ENCODE results near the gene ZBTB46.
A peak's percentile ranks its signal among the peaks of the same experiment; 100 is the strongest.

The ZBTB46 gene

DNA sequence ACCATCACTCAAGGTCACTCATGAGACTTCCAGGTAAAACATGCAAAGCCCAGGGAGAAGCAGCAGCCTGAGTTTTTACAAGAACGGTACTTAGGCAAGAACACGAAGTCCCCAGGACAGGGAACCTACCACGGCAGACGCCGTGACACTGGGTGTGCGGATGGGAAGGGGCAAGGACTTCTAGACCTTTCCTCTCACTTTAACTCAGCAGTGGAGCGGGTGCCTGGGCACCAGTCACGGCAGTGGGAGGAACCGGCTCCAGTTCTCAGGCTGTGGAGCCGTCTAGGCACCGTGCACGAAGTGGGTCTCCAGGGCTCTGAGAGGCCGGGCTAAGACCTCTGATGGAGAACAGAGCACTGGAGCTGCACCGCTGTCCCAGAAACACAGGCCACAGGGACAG lies 2.5 kb downstream of the ZBTB46 start:
- H3K4me1 ChIP-seq (ENCODE audit: control insufficient read depth, insufficient read depth, low read length, unreplicated experiment): no peaks in the 10 kb centered on the region
- no peaks in the 10 kb centered on the region for H3K79me2 ChIP-seq (ENCODE audit: control insufficient read depth, insufficient read depth, low read length, unreplicated experiment)
- no peaks in the 10 kb centered on the region for H3K36me3 ChIP-seq (ENCODE audit: insufficient read depth, low read length)
- H2AFZ ChIP-seq (ENCODE audit: low read length, unreplicated experiment): no peak overlapping the region
- no peak overlapping the region for H3K4me3 ChIP-seq (ENCODE audit: low read depth, low read length)
- peaks cover 30% of the 10 kb centered on the region for H3K27me3 ChIP-seq (ENCODE audit: insufficient read depth, low read length)
- H3K27ac ChIP-seq (ENCODE audit: low read depth, low read length): no peak overlapping the region

DNA sequence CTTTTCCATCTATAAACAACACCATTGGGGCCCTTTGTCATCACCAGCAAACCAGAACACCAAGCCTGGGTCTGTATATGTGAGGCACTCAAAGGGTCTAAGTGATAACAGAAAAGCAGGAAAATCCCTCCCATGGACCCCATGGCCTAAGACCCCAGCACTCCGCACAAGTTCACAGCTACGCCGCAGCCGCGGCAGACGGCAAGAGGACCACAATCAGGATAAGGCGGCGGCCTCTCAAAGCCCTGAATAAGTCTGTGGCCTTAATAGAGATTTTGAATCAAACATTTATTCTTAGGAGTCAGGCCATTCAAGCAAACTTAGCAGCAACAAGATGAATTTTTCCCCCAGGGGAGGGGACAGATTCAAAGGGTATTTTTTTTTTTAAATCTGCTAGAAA lies 2.9 kb downstream of the ZBTB46 start:
- Histone ChIP-seq H2AFZ (ENCODE audit: low read length, unreplicated experiment) (no peak overlapping the region), H3K4me3 (ENCODE audit: low read depth, low read length) (no peak overlapping the region), H3K27me3 (ENCODE audit: insufficient read depth, low read length) (peaks cover 30% of the 10 kb centered on the region), H3K36me3 (ENCODE audit: insufficient read depth, low read length) (no peaks in the 10 kb centered on the region), H3K79me2 (ENCODE audit: control insufficient read depth, insufficient read depth, low read length, unreplicated experiment) (no peaks in the 10 kb centered on the region), H3K4me1 (ENCODE audit: control insufficient read depth, insufficient read depth, low read length, unreplicated experiment) (no peaks in the 10 kb centered on the region), H3K27ac (ENCODE audit: low read depth, low read length) (no peak overlapping the region)

DNA sequence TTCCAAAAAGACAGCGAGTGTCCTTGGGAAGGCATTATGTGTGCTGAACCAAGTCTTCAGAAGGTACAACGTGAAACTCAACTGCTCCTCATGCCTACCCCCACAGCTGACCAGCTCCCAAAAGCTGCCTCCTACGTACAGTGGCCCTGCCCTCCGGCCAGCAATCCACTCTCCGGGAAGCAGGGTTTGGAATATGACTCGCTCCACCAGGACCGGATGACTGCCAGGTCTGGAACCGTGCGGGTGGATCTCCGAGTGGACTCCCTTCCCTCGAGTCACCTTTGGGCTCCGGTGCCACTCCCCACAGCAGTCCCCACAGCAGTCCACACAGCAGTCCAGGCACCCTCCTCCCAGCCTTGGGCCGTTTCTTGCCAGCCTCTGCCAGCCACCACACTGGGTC lies 4.3 kb downstream of the ZBTB46 start:
- no peaks in the 10 kb centered on the region for H3K79me2 ChIP-seq (ENCODE audit: control insufficient read depth, insufficient read depth, low read length, unreplicated experiment)
- H3K27me3 ChIP-seq (ENCODE audit: insufficient read depth, low read length): peaks cover 24% of the 10 kb centered on the region
- no peak overlapping the region for H2AFZ ChIP-seq (ENCODE audit: low read length, unreplicated experiment)
- H3K27ac ChIP-seq (ENCODE audit: low read depth, low read length): no peak overlapping the region
- no peaks in the 10 kb centered on the region for H3K36me3 ChIP-seq (ENCODE audit: insufficient read depth, low read length)
- no peak overlapping the region for H3K4me3 ChIP-seq (ENCODE audit: low read depth, low read length)
- no peaks in the 10 kb centered on the region for H3K4me1 ChIP-seq (ENCODE audit: control insufficient read depth, insufficient read depth, low read length, unreplicated experiment)

DNA sequence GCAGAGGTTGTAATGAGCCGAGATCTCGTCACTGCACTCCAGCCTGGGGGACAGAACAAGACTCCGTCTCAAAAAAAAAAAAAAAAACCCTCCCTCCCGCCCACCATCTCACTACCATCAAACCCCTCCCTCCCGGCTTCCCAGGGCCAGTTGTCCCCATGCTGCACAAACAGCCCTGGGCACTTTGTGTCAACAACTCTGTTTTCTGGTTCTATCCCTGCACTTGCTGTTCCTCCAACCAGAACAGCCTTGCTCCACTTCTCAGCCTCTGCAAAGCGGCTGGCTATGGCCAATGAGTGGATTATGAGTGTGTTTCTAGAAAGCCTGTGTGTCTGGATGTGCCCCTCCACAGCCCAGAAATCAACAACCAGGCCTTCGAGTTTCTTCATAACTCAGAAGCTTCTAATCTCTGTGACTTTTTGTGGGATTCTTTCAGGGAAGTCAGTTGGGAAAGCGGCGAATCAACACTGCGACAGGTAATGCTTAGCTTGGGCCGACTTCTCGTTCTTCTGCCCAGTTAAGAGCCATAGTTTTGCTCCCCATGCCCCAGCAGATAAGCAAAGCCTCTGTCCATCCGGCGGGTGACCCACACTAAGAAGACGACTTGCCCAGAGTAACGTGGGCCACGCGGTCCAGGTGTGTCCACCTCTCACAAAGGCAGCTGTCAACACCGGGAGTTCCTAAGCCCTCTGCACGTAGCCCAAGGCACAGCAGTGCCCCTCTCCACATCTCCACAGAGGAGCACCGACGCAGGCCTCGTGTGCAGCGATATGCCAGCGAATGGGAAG lies 5.5 kb downstream of the ZBTB46 start:
- no peaks in the 10 kb centered on the region for H3K4me1 ChIP-seq (ENCODE audit: control insufficient read depth, insufficient read depth, low read length, unreplicated experiment)
- no peaks in the 10 kb centered on the region for H3K79me2 ChIP-seq (ENCODE audit: control insufficient read depth, insufficient read depth, low read length, unreplicated experiment)
- H3K4me3 ChIP-seq (ENCODE audit: low read depth, low read length): no peak overlapping the region
- H3K36me3 ChIP-seq (ENCODE audit: insufficient read depth, low read length): no peaks in the 10 kb centered on the region
- H2AFZ ChIP-seq (ENCODE audit: low read length, unreplicated experiment): no peak overlapping the region
- H3K27ac ChIP-seq (ENCODE audit: low read depth, low read length): no peak overlapping the region
- peaks cover 19% of the 10 kb centered on the region for H3K27me3 ChIP-seq (ENCODE audit: insufficient read depth, low read length)

DNA sequence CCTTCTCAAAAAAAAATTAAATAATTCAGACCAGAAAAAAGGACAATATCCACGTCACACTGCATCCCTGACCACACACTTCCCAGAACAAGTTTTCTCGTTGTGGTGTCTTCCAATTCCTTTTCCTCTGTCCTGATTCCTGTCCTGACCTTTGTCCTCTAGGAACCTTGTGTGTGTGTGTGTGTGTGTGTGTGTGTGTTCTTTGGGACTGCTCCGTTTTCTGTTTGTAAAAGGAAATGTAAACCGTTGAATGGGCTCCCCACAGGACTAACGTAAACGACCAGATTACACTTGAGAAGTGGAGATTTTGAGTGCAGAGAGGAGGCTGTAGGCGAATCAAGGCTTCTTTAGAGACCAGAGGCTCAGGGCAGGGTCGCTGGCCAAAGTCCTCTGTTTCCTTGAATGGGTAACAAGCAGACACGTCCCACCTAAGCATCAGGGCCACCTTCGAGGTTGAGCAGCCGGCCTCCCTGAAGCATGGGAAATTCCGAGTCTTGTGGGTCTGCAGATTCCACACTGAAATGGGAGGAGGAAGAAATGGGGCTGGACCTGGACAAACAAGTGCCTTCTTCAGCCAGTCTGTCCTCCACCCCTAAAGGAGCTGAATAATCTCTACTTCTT lies 7.3 kb downstream of the ZBTB46 start:
- H3K36me3 ChIP-seq (ENCODE audit: insufficient read depth, low read length): no peaks in the 10 kb centered on the region
- H3K4me3 ChIP-seq (ENCODE audit: low read depth, low read length): no peak overlapping the region
- H3K27ac ChIP-seq (ENCODE audit: low read depth, low read length): no peak overlapping the region
- H3K79me2 ChIP-seq (ENCODE audit: control insufficient read depth, insufficient read depth, low read length, unreplicated experiment): no peaks in the 10 kb centered on the region
- H2AFZ ChIP-seq (ENCODE audit: low read length, unreplicated experiment): no peak overlapping the region
- 0 out of 2 replicates have a peak, but pooled peaks cover 2% of the 10 kb centered on the region for H3K27me3 ChIP-seq (ENCODE audit: insufficient read depth, low read length)
- H3K4me1 ChIP-seq (ENCODE audit: control insufficient read depth, insufficient read depth, low read length, unreplicated experiment): no peaks in the 10 kb centered on the region

DNA sequence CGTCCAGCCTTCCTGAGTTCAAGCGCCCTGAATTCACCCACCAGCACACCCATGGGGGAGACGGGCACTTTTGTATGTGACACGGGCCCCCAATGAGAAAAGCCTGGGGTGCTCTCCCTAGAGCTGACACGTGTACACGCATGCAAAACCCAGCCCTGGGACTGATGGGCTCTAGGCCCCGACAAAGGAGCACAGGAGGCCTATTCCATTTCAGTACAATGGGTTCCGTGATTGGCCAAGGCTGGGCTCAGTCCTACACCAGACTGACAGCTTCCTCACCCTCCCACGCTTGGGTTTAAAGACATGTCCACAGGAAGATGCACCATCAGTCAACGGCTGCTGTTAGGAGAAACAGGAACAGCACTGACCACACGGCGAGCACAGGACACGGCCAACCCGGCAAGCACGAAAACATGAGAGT lies 8.8 kb downstream of the ZBTB46 start:
- Histone ChIP-seq H3K27me3 (ENCODE audit: insufficient read depth, low read length) (0 out of 2 replicates have a peak, but pooled peaks cover 2% of the 10 kb centered on the region), H2AFZ (ENCODE audit: low read length, unreplicated experiment) (no peak overlapping the region), H3K4me3 (ENCODE audit: low read depth, low read length) (no peak overlapping the region), H3K4me1 (ENCODE audit: control insufficient read depth, insufficient read depth, low read length, unreplicated experiment) (no peaks in the 10 kb centered on the region), H3K79me2 (ENCODE audit: control insufficient read depth, insufficient read depth, low read length, unreplicated experiment) (no peaks in the 10 kb centered on the region), H3K27ac (ENCODE audit: low read depth, low read length) (no peak overlapping the region), H3K36me3 (ENCODE audit: insufficient read depth, low read length) (no peaks in the 10 kb centered on the region)

DNA sequence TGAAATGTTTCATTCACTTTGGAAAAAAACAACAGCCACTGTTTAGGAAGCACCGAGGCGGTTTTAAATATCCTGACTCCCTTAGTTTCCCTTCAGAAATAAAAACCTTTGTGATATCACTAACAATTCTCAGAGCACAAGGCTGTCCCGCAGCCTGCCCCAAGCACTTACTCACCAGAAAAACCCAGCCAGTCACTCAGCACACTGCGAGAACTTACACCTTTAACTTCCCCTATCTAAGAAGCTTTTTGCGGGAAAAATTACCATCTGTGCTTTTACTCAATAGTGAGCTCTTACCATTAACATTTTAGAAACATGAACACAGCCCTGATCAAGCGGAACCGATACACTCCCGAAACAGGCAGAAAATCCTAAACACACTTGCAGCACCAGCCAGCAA lies 9.3 kb downstream of the ZBTB46 start:
- no peaks in the 10 kb centered on the region for H3K79me2 ChIP-seq (ENCODE audit: control insufficient read depth, insufficient read depth, low read length, unreplicated experiment)

DNA sequence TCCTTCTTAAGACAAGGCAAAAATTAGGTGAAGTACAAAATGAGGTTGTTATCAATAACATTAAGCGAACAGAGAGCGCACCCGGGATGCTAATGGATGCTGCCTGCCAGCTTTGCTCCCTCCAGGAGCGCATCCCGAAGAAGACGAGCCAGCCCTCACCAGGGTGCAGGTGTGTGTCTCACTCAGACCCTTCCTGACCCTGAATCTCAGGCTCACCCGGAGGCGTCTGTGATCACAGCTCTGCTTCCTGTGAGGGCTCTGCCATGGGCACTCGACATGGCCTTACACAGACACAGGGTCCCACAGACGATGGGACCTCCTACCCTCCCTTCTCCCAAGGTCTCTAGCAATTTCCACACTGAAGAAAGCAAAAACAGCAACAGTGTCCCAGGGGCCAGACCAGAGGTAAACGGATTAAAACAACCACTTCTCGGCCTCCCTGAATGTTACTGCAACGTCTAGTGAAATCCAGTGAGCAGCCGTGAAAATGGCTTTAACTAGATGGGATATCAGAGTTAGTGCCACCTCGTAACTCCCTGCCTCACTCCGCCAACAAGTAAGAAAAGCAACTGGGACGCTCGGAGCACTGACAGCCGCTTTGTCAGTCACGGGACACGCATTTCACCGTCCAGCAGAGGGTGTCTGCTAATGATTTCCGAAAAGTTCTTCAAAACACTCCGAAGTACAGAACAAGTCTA lies 11.7 kb downstream of the ZBTB46 start:
- no peaks in the 10 kb centered on the region for H3K79me2 ChIP-seq (ENCODE audit: control insufficient read depth, insufficient read depth, low read length, unreplicated experiment)
- peak overlapping the region; percentile 71 for H3K4me3 ChIP-seq (ENCODE audit: low read depth, low read length)
- H3K36me3 ChIP-seq (ENCODE audit: insufficient read depth, low read length): no peaks in the 10 kb centered on the region
- H3K27ac ChIP-seq (ENCODE audit: low read depth, low read length): no peak overlapping the region
- no peak overlapping the region for H2AFZ ChIP-seq (ENCODE audit: low read length, unreplicated experiment)
- no peaks in the 10 kb centered on the region for H3K4me1 ChIP-seq (ENCODE audit: control insufficient read depth, insufficient read depth, low read length, unreplicated experiment)
- H3K27me3 ChIP-seq (ENCODE audit: insufficient read depth, low read length): 0 out of 2 replicates have a peak, but pooled peaks cover 2% of the 10 kb centered on the region

More for the DNA sequence above, 9.3 kb downstream of the ZBTB46 start:
- 0 out of 2 replicates have a peak, but pooled peaks cover 2% of the 10 kb centered on the region for H3K27me3 ChIP-seq (ENCODE audit: insufficient read depth, low read length)
- H3K36me3 ChIP-seq (ENCODE audit: insufficient read depth, low read length): no peaks in the 10 kb centered on the region
- no peak overlapping the region for H3K4me3 ChIP-seq (ENCODE audit: low read depth, low read length)
- H3K4me1 ChIP-seq (ENCODE audit: control insufficient read depth, insufficient read depth, low read length, unreplicated experiment): no peaks in the 10 kb centered on the region
- H2AFZ ChIP-seq (ENCODE audit: low read length, unreplicated experiment): no peak overlapping the region
- no peak overlapping the region for H3K27ac ChIP-seq (ENCODE audit: low read depth, low read length)

DNA sequence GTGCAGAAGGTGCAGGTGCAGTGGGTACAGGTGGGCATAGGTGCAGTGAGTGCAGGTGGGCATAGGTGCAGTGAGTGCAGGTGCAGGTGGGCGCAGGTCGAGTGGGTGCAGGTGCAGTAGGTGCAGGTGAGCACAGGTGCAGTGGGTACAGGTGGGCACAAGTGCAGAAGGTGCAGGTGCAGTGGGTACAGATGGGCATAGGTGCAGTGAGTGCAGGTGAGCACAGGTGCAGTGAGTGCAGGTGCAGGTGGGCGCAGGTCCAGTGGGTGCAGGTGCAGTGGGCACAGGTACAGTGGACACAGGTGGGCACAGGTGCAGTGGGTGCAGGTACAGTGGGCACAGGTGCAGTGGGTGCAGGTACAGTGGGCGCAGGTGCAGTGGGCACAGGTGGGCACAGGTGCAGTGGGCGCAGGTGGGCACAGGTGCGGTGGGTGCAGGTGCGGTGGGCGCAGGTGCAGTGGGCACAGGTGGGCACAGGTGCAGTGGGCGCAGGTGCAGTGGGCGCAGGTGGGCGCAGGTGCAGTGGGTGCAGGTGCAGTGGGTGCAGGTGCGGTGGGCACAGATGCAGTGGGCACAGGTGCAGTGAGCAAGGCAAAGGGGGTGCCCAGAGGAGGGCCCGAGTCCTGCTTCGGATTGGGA lies 15.3 kb downstream of the ZBTB46 start:
- Histone ChIP-seq H3K36me3 (ENCODE audit: insufficient read depth, low read length) (no peaks in the 10 kb centered on the region), H3K4me1 (ENCODE audit: control insufficient read depth, insufficient read depth, low read length, unreplicated experiment) (no peaks in the 10 kb centered on the region), H3K4me3 (ENCODE audit: low read depth, low read length) (no peak overlapping the region), H3K79me2 (ENCODE audit: control insufficient read depth, insufficient read depth, low read length, unreplicated experiment) (no peaks in the 10 kb centered on the region), H3K27ac (ENCODE audit: low read depth, low read length) (no peak overlapping the region), H2AFZ (ENCODE audit: low read length, unreplicated experiment) (no peak overlapping the region), H3K27me3 (ENCODE audit: insufficient read depth, low read length) (no peaks in the 10 kb centered on the region)

DNA sequence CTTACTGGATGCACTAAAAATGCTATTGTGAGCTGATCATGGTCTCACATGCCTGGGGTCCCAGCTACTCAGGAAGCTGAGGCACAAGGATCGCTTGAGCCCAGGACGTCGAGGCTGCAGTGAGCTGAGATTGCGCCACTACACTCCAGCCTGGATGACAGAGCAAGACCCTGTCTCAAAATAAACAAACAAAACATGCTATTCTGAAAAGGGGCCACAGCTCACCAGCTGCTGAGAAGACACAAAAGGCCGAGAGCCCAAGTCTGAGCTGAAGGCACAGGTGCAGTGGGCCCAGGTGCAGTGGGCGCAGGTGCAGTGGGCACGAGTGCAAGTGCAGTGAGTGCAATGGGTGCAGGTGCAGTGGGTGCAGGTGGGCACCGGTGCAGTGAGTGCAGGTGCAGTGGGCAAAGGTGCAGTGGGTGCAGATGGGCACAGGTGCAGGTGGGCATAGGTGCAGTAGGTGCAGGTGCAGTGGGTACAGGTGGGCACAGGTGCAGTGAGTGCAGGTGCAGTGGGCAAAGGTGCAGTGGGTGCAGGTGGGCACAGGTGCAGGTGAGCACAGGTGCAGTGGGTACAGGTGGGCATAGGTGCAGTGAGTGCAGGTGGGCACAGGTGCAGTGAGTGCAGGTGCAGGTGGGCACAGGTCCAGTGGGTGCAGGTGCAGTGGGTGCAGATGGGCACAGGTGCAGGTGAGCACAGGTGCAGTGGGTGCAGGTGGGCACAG lies 16.0 kb downstream of the ZBTB46 start:
- Histone ChIP-seq H3K36me3 (ENCODE audit: insufficient read depth, low read length) (no peaks in the 10 kb centered on the region), H3K27ac (ENCODE audit: low read depth, low read length) (no peak overlapping the region), H3K4me1 (ENCODE audit: control insufficient read depth, insufficient read depth, low read length, unreplicated experiment) (no peaks in the 10 kb centered on the region), H2AFZ (ENCODE audit: low read length, unreplicated experiment) (no peak overlapping the region), H3K79me2 (ENCODE audit: control insufficient read depth, insufficient read depth, low read length, unreplicated experiment) (no peaks in the 10 kb centered on the region), H3K4me3 (ENCODE audit: low read depth, low read length) (no peak overlapping the region), H3K27me3 (ENCODE audit: insufficient read depth, low read length) (no peaks in the 10 kb centered on the region)
